Measurements from ENCODE around the gene PLEKHH1. TPM values are rescaled to one million over a fixed set of nuclear protein-coding genes. Genes with fewer than 3 reads are reported as not detected.
"Not testable (repeated sequence)": the region's sequence is repeated elsewhere in the genome, so short reads cannot be mapped to it uniquely, and the experiment has no call there.

The PLEKHH1 gene
- total RNA-seq, 1 experiment from 2014 or later = 6.7 TPM

- CTCF ChIA-PET = no interaction called here
- ATAC-seq = no peak
- in situ Hi-C loops (cut with HindIII; ENCODE audit: low pct_unique_long_range_greater_than_20kb, low sequenced_read_pairs) (no loop called here), intact Hi-C loops (cut with micrococcal nuclease; ENCODE audit: unreplicated experiment) (no loop called here)
- no peaks in the 10 kb centered on the region for H3K4me1 ChIP-seq (ENCODE audit: control insufficient read depth, insufficient read depth, low read length)
- TF ChIP-seq POLR2AphosphoS5 (IDR thresholded peaks at IDR 0.05; ENCODE audit: low read depth, low read length) = no peak
- TF ChIP-seq, protein P1, sequence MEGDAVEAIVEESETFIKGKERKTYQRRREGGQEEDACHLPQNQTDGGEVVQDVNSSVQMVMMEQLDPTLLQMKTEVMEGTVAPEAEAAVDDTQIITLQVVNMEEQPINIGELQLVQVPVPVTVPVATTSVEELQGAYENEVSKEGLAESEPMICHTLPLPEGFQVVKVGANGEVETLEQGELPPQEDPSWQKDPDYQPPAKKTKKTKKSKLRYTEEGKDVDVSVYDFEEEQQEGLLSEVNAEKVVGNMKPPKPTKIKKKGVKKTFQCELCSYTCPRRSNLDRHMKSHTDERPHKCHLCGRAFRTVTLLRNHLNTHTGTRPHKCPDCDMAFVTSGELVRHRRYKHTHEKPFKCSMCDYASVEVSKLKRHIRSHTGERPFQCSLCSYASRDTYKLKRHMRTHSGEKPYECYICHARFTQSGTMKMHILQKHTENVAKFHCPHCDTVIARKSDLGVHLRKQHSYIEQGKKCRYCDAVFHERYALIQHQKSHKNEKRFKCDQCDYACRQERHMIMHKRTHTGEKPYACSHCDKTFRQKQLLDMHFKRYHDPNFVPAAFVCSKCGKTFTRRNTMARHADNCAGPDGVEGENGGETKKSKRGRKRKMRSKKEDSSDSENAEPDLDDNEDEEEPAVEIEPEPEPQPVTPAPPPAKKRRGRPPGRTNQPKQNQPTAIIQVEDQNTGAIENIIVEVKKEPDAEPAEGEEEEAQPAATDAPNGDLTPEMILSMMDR (IDR thresholded peaks at IDR 0.05) = no peak
- TF ChIP-seq SIN3A (IDR thresholded peaks at IDR 0.05; ENCODE audit: borderline replicate concordance, insufficient read depth, low read depth, low read length) = no peak
- TF ChIP-seq TCF7L2 (IDR thresholded peaks at IDR 0.05; ENCODE audit: low read depth, low read length) = no peak
- TF ChIP-seq REST (IDR thresholded peaks at IDR 0.05; ENCODE audit: insufficient read depth in 1 of 2, low read depth in 2 of 2, low read length in 1 of 2) = no peak
- DNase-seq (ENCODE audit: low read depth, low spot score) = no peak
- H3K27ac ChIP-seq (ENCODE audit: low read length) = no peak overlapping the region
- H3K36me3 ChIP-seq (ENCODE audit: control insufficient read depth, insufficient read depth, low read length) = no peaks in the 10 kb centered on the region; the same call in 1 of the 2 replicates
- no peaks in the 10 kb centered on the region for H3K27me3 ChIP-seq (ENCODE audit: control insufficient read depth, insufficient read depth, low read length)
- BruUV-seq (replicated peaks) = no TSS peak
- POLR2A ChIA-PET = interaction anchor here (0.5 kb wide), 1 partner anchor 13 kb away, joined by 3 read pairs; no protein-coding TSS in a partner anchor
- H3K4me3 ChIP-seq (ENCODE audit: low read depth in 2 of 2, low read length in 2 of 2) = no peak overlapping the region
- H3K9me3 ChIP-seq (ENCODE audit: control insufficient read depth, insufficient read depth, low read depth, low read length) = no peaks in the 10 kb centered on the region
These were observed 6.0 kb downstream of the PLEKHH1 start for GRCh38 chr14:67539116-67539515.

- Histone ChIP-seq H3K4me3 (ENCODE audit: low read depth in 2 of 2, low read length in 2 of 2) (no peak overlapping the region), H3K9me3 (ENCODE audit: control insufficient read depth, insufficient read depth, low read depth, low read length) (no peaks in the 10 kb centered on the region), H3K4me1 (ENCODE audit: control insufficient read depth, insufficient read depth, low read length) (no peaks in the 10 kb centered on the region), H3K27me3 (ENCODE audit: control insufficient read depth, insufficient read depth, low read length) (no peaks in the 10 kb centered on the region), H3K36me3 (ENCODE audit: control insufficient read depth, insufficient read depth, low read length) (no peaks in the 10 kb centered on the region; the same call in 1 of the 2 replicates), H3K27ac (ENCODE audit: low read length) (no peak overlapping the region)
- ATAC-seq = no peak
- DNase-seq (ENCODE audit: low read depth, low spot score) = no peak
- ChIA-PET CTCF (no interaction called here), POLR2A (no interaction called here)
- TF ChIP-seq SIN3A (IDR thresholded peaks at IDR 0.05; ENCODE audit: borderline replicate concordance, insufficient read depth, low read depth, low read length) = no peak
- no peak for TF ChIP-seq TCF7L2 (IDR thresholded peaks at IDR 0.05; ENCODE audit: low read depth, low read length)
- no peak for TF ChIP-seq POLR2AphosphoS5 (IDR thresholded peaks at IDR 0.05; ENCODE audit: low read depth, low read length)
- no peak for TF ChIP-seq REST (IDR thresholded peaks at IDR 0.05; ENCODE audit: insufficient read depth in 1 of 2, low read depth in 2 of 2, low read length in 1 of 2)
- TF ChIP-seq, protein P1 (IDR thresholded peaks at IDR 0.05) = no peak
- intact Hi-C loops (cut with micrococcal nuclease; ENCODE audit: unreplicated experiment) (no loop called here), in situ Hi-C loops (cut with HindIII; ENCODE audit: low pct_unique_long_range_greater_than_20kb, low sequenced_read_pairs) (no loop called here)
- no TSS peak for BruUV-seq (replicated peaks)
These were observed 8.6 kb downstream of the PLEKHH1 start for GRCh38 chr14:67541448-67542387.

GRCh38 chr14:67542620-67543019 lies 9.5 kb downstream of the PLEKHH1 start:
- CTCF ChIA-PET; H3K9me3 ChIP-seq (ENCODE audit: control insufficient read depth, insufficient read depth, low read depth, low read length); H3K27me3 ChIP-seq (ENCODE audit: control insufficient read depth, insufficient read depth, low read length); in situ Hi-C loops (cut with HindIII; ENCODE audit: low pct_unique_long_range_greater_than_20kb, low sequenced_read_pairs); POLR2A ChIA-PET; DNase-seq (ENCODE audit: low read depth, low spot score); H3K36me3 ChIP-seq (ENCODE audit: control insufficient read depth, insufficient read depth, low read length); H3K27ac ChIP-seq (ENCODE audit: low read length); H3K4me3 ChIP-seq (ENCODE audit: low read depth in 2 of 2, low read length in 2 of 2); H3K4me1 ChIP-seq (ENCODE audit: control insufficient read depth, insufficient read depth, low read length); intact Hi-C loops (cut with micrococcal nuclease; ENCODE audit: unreplicated experiment); BruUV-seq (replicated peaks); ATAC-seq: not testable (repeated sequence)

All from Panc1 (cell line).